Measurements from ENCODE around the gene AIFM3. TPM values are rescaled to one million over a fixed set of nuclear protein-coding genes. Genes with fewer than 3 reads are reported as not detected.

AIFM3 gene
- total and polyA plus RNA-seq, 7 donors: 0.25 to 0.77 (median 0.53) TPM

DNA sequence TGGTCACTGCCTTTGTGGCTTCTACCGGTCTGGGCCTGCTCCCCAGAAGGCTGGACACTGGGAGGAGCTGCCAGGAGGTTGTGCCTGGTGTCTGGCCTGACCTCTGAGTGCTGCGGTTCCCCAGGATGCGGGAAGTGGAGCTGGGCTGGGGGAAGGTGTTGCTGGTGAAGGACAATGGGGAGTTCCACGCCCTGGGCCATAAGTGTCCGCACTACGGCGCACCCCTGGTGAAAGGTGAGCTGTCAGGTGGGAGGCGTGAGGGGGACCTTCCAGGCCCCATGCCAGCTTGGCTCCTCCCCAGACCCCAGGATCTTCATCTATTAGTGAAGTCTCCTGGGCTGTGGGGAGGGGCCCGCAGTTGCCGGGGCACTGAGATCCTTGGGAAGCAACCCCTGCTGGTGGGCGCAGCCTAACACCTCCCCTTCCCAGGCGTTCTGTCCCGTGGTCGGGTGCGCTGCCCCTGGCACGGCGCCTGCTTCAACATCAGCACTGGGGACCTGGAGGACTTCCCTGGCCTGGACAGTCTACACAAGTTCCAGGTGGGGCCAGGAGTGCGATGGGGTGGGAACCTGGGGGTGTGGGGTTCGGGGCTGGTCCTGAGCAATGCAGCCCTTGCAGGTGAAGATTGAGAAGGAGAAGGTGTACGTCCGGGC lies 6.7 kb downstream of the AIFM3 start:
- WGBS, 3 donors: 50 to 58% (median 58%) methylated on average over 21 of the region's 21 CpGs
- ATAC-seq (no peak), DNase-seq (no peak)

DNA sequence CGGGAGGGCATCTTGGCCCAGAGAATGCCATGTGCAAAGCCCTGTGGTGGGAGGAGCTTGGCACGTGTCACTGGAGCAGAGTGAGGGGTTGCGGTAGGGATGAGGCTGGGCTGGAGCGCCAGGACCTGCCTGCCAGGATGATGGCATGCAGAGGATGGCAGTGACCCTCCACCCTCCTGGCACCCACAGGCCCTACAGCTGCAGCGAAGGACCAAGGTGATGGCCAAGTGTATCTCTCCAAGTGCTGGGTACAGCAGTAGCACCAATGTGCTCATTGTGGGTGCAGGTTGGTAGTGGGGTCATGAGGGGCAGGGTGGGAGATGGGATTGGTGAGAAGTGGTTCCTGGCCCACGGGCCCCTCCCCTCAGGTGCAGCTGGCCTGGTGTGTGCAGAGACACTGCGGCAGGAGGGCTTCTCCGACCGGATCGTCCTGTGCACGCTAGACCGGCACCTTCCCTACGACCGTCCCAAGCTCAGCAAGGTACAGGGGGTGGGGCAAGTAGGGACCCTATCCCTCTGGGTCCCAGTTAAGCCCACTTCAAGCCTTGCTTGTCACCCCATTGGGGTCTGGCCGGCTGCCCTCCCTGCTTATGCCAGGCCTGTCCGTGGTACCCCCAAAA lies 7.4 kb downstream of the AIFM3 start:
- Histone ChIP-seq H3K27ac (no peak overlapping the region), H3K36me3 (ENCODE audit: insufficient read depth in 1 of 2, low read depth in 1 of 2) (no peaks in the 10 kb centered on the region), H3K4me1 (peaks cover 1% of the 10 kb centered on the region), H3K4me3 (no peak overlapping the region), H3K9me3 (no peaks in the 10 kb centered on the region), H3K27me3 (ENCODE audit: insufficient read depth in 3 of 3, low read length in 2 of 3) (no peaks in the 10 kb centered on the region)
- DNase-seq (no peak), ATAC-seq (no peak)
- TF ChIP-seq, protein P1, sequence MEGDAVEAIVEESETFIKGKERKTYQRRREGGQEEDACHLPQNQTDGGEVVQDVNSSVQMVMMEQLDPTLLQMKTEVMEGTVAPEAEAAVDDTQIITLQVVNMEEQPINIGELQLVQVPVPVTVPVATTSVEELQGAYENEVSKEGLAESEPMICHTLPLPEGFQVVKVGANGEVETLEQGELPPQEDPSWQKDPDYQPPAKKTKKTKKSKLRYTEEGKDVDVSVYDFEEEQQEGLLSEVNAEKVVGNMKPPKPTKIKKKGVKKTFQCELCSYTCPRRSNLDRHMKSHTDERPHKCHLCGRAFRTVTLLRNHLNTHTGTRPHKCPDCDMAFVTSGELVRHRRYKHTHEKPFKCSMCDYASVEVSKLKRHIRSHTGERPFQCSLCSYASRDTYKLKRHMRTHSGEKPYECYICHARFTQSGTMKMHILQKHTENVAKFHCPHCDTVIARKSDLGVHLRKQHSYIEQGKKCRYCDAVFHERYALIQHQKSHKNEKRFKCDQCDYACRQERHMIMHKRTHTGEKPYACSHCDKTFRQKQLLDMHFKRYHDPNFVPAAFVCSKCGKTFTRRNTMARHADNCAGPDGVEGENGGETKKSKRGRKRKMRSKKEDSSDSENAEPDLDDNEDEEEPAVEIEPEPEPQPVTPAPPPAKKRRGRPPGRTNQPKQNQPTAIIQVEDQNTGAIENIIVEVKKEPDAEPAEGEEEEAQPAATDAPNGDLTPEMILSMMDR (IDR thresholded peaks at IDR 0.05): no peak
- intact Hi-C loops (cut with DNase I): no loop called here
- WGBS, 3 donors: 65 to 74% (median 66%) methylated on average over 15 to 16 of the region's 16 CpGs

More for the DNA sequence above, 6.7 kb downstream of the AIFM3 start:
- Histone ChIP-seq H3K4me1 (no peaks in the 10 kb centered on the region), H3K36me3 (ENCODE audit: insufficient read depth in 1 of 2, low read depth in 1 of 2) (no peaks in the 10 kb centered on the region), H3K27me3 (ENCODE audit: insufficient read depth in 3 of 3, low read length in 2 of 3) (peaks cover 0 to 2% (median 0%) of the 10 kb centered on the region in 3 donors), H3K27ac (no peak overlapping the region), H3K9me3 (no peaks in the 10 kb centered on the region), H3K4me3 (no peak overlapping the region)
- intact Hi-C loops (cut with DNase I): no loop called here
- TF ChIP-seq, protein P1 (IDR thresholded peaks at IDR 0.05): no peak

DNA sequence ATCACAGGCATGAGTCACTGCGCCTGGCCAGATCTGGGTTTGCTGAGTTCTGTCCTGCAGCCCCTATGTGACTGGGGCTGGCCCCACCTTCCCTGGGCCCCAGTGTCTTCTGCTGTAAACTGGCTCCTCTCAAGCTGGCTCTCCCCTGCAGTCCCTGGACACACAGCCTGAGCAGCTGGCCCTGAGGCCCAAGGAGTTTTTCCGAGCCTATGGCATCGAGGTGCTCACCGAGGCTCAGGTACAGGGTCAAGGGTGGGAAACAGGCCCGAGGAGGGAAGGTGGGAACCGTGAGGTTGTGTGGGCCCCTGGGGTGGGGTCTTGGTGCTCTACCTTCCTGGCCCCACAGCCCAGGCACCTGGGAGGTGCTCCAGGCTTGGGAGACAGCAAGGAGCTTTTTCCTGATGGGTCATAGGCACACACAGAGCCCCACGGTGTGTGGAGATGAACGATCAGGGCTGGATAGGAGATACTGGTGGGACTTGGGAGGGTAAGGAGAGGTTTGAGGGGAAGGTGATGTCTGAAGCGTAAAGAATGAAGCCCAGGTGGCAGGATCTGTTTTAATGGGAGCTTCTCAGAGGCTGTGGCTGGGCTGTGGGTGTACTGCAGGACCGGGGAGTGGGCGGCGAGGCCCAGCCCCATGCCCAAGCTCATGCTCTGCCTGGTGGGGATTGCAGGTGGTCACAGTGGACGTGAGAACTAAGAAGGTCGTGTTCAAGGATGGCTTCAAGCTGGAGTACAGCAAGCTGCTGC lies 8.7 kb downstream of the AIFM3 start:
- ATAC-seq: no peak
- Histone ChIP-seq H3K9me3 (no peaks in the 10 kb centered on the region), H3K27ac (no peak overlapping the region), H3K4me3 (no peak overlapping the region), H3K27me3 (ENCODE audit: insufficient read depth in 3 of 3, low read length in 2 of 3) (no peaks in the 10 kb centered on the region), H3K4me1 (peaks cover 13% of the 10 kb centered on the region), H3K36me3 (ENCODE audit: insufficient read depth in 1 of 2, low read depth in 1 of 2) (no peaks in the 10 kb centered on the region)
- WGBS, 3 donors: 80 to 86% (median 84%) methylated on average over 14 of the region's 14 CpGs
- DNase-seq: no peak
- TF ChIP-seq, protein P1 (IDR thresholded peaks at IDR 0.05): no peak
- intact Hi-C loops (cut with DNase I): no loop called here

DNA sequence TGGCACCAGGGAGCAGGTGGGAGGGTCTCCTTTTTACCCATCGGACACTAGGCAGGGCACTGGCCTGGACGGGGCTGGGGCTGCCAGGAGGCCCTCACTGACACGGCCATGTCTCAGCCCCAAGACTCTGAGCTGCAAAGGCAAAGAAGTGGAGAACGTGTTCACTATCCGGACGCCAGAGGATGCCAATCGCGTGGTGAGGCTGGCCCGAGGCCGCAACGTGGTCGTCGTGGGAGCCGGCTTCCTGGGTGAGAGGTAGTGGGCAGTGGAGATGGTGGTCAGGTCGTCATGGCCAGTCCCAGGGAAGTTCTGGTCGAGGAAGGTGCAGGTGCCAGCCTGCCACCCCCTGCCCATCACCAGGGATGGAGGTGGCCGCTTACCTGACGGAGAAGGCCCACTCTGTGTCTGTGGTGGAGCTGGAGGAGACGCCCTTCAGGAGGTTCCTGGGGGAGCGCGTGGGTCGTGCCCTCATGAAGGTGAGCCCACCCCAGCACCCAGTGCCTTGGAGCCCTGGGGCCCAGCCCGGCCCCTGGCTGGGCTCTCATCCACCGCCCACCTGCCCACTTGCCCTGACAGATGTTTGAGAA lies 9.3 kb downstream of the AIFM3 start:
- Histone ChIP-seq H3K4me3 (no peak overlapping the region), H3K27me3 (ENCODE audit: insufficient read depth in 3 of 3, low read length in 2 of 3) (no peaks in the 10 kb centered on the region), H3K27ac (no peak overlapping the region), H3K36me3 (ENCODE audit: insufficient read depth in 1 of 2, low read depth in 1 of 2) (no peaks in the 10 kb centered on the region), H3K9me3 (no peaks in the 10 kb centered on the region), H3K4me1 (peaks cover 20% of the 10 kb centered on the region)
- no peak for DNase-seq
- TF ChIP-seq, protein P1 (IDR thresholded peaks at IDR 0.05): no peak
- 77 to 84% (median 81%) methylated on average over 23 to 24 of the region's 24 CpGs for WGBS, 3 donors
- ATAC-seq: no peak
- intact Hi-C loops (cut with DNase I): no loop called here

Measured in psoas muscle (tissue), 8 donors.